T-helper 2 cell treated with Interferon-gamma antibody and Interleukin-4, amounts not matched to agents 5 μg/mL and 100 μg/mL, for 36 hours (primary cell): ENCODE measurements around the gene SPDYE6.
A peak's percentile ranks its signal among the peaks of the same experiment; 100 is the strongest.
"Not testable (repeated sequence)": the region's sequence is repeated elsewhere in the genome, so short reads cannot be mapped to it uniquely, and the experiment has no call there.

Experiments used
- DNase-seq: peaks from one replicate; pipeline ENCODE4 v3.0.0; 2021; ENCODE audit warnings: low spot score
- H3K27ac Mint-ChIP-seq: one replicate; pipeline ENCODE4 v1.8.0; 2021; ENCODE audit warnings: mild to moderate bottlenecking, mixed read lengths
- H3K27me3 Mint-ChIP-seq: one replicate; pipeline ENCODE4 v1.8.0; 2021; ENCODE audit warnings: low read depth, mixed read lengths
- H3K36me3 Mint-ChIP-seq: one replicate; pipeline ENCODE4 v1.8.0; 2021; ENCODE audit warnings: low read depth, mixed read lengths
- H3K4me1 Mint-ChIP-seq: one replicate; pipeline ENCODE4 v1.8.0; 2021; ENCODE audit warnings: low read depth, mixed read lengths
- H3K4me3 Mint-ChIP-seq: one replicate; pipeline ENCODE4 v1.8.0; 2022; ENCODE audit warnings: mild to moderate bottlenecking, moderate library complexity, mixed read lengths
- H3K9me3 Mint-ChIP-seq: one replicate; pipeline ENCODE4 v1.8.0; 2021; ENCODE audit warnings: mixed read lengths

SPDYE6 gene

DNA sequence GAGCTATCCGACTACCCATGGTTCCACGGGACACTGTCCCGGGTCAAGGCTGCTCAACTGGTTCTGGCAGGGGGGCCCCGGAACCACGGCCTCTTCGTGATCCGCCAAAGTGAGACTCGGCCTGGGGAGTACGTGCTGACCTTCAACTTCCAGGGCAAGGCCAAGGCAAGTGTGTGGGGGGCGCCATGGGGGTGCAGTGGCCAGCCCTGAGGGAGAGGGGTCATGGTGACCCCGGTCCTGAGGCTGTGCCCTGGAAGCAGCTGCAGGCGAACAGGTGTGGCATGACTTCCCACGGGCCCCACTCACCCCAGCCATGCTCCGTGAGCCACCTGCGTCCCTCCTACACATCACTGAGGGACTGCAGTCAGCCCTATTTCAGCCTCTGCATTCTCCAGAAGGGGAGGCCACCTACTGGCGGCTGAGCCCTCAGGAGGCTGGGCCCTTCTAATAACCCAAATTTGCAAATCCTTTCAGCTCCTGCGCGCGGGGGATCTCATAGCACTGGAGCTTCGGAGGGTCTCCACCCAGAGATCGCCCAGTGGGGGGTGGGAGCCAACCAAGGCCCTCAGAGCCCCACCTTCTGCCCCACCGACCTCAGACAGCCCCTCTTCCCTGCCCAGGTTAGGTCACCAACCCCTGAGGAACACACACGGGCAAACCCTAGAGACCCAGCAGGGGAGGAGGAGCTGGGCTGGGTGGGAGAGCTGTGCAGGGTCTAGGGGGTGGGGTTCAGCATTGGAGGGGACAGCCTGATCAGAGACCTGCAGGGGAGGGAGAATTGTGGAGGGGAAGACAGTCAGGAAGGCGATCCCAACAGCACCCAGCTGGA is 38.8 kb downstream of the SPDYE6 start:
- DNase-seq = no peak
- H3K4me3 Mint-ChIP-seq = no peak overlapping the region

DNA sequence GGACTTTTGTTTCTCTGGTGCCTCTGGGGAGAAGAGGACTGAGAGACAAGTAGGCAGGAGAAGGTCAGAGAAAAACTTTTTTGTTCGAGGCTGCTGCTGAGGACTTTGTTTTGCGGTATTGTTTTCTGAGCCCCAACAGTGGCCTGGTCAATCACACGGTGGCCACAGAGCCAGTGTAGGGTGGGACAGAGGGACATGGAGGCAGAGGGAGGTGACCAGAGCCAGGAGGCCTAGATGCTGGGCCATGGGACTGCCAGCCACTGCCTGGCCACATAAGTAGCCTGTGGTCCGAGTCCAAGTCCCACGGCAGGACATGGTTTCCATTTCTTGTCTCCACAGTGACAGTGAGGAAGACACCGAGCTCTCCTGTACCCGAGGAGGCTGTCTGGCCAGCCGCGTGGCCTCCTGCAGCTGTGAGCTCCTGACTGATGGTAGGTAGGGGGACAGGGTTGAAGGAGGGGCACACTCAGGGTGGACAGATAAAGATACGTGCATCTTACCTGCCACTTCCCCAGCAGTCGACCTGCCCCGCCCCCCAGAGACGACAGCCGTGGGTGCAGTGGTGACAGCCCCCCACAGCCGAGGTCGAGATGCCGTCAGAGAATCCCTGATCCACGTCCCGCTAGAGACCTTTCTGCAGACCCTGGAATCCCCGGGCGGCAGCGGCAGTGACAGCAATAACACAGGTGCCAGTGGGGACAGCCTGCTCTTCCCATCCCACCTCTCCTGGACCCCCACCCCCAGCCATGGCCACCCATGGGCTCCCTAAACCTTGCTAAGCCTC is 42.1 kb downstream of the SPDYE6 start:
- H3K27ac Mint-ChIP-seq = no peak overlapping the region
- DNase-seq = no peak
- H3K36me3 Mint-ChIP-seq = no peaks in the 10 kb centered on the region
- no peaks in the 10 kb centered on the region for H3K4me1 Mint-ChIP-seq
- no peaks in the 10 kb centered on the region for H3K9me3 Mint-ChIP-seq
- no peak overlapping the region for H3K4me3 Mint-ChIP-seq
- H3K27me3 Mint-ChIP-seq = no peaks in the 10 kb centered on the region

More for the DNA sequence above, 38.8 kb downstream of the SPDYE6 start:
- Mint-ChIP-seq H3K4me1 (no peaks in the 10 kb centered on the region), H3K27ac (no peak overlapping the region), H3K27me3 (no peaks in the 10 kb centered on the region), H3K36me3 (no peaks in the 10 kb centered on the region), H3K9me3 (no peaks in the 10 kb centered on the region)

- Mint-ChIP-seq H3K9me3 (no peaks in the 10 kb centered on the region), H3K4me3 (no peak overlapping the region), H3K27me3 (no peaks in the 10 kb centered on the region), H3K36me3 (no peaks in the 10 kb centered on the region), H3K27ac (no peak overlapping the region), H3K4me1 (peaks cover under 1% of the 10 kb centered on the region)
- DNase-seq = no peak
These were observed 43.9 kb downstream of the SPDYE6 start for GRCh38 chr7:102312317-102312716.

DNA sequence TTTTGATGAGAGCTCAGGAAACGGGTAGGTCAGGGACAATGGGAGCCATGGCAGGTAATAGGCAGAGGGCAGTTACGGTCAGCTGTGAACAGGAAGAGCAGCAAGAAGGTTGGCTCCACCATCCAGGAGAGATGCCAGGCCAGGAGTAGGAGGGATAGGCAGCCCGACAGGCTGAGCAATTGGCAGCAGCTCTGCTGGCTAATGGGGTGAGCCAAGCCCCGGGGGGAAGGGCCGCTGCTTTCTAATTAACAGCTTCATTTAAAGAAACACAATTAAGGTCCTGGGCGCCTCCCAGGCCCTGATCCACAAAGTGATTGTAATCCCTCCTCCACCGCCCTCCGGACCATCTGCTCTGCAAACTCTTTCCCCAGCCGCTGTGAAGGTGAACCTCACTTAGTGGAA is 45.8 kb downstream of the SPDYE6 start:
- H3K27me3 Mint-ChIP-seq = no peaks in the 10 kb centered on the region
- no peak overlapping the region for H3K4me3 Mint-ChIP-seq
- DNase-seq = no peak
- H3K4me1 Mint-ChIP-seq = peaks cover 7% of the 10 kb centered on the region
- H3K27ac Mint-ChIP-seq = no peak overlapping the region
- no peaks in the 10 kb centered on the region for H3K36me3 Mint-ChIP-seq
- H3K9me3 Mint-ChIP-seq = no peaks in the 10 kb centered on the region

GRCh38 chr7:102306916-102307677 is 49.1 kb downstream of the SPDYE6 start:
- Mint-ChIP-seq H3K36me3 (no peaks in the 10 kb centered on the region), H3K4me3 (no peak overlapping the region), H3K9me3 (no peaks in the 10 kb centered on the region), H3K27me3 (no peaks in the 10 kb centered on the region), H3K4me1 (peaks cover 7% of the 10 kb centered on the region), H3K27ac (peak overlapping the region; percentile 69)
- peak; percentile 48 for DNase-seq

GRCh38 chr7:102305414-102306268 is 50.6 kb downstream of the SPDYE6 start:
- Mint-ChIP-seq H3K27ac (peak overlapping the region; percentile 60), H3K4me1 (peaks cover 7% of the 10 kb centered on the region), H3K9me3 (no peaks in the 10 kb centered on the region), H3K27me3 (no peaks in the 10 kb centered on the region), H3K36me3 (no peaks in the 10 kb centered on the region), H3K4me3 (no peak overlapping the region)
- no peak for DNase-seq

GRCh38 chr7:102304668-102305067 is 51.6 kb downstream of the SPDYE6 start:
- H3K4me1 Mint-ChIP-seq = peaks cover 7% of the 10 kb centered on the region
- H3K4me3 Mint-ChIP-seq = no peak overlapping the region
- H3K27ac Mint-ChIP-seq = no peak overlapping the region
- no peaks in the 10 kb centered on the region for H3K36me3 Mint-ChIP-seq
- DNase-seq = no peak
- H3K27me3 Mint-ChIP-seq = no peaks in the 10 kb centered on the region
- H3K9me3 Mint-ChIP-seq = no peaks in the 10 kb centered on the region

GRCh38 chr7:102303669-102304422 is 52.4 kb downstream of the SPDYE6 start:
- no peak for DNase-seq
- Mint-ChIP-seq H3K27ac (no peak overlapping the region), H3K27me3 (no peaks in the 10 kb centered on the region), H3K4me3 (no peak overlapping the region), H3K4me1 (peaks cover 7% of the 10 kb centered on the region), H3K36me3 (no peaks in the 10 kb centered on the region), H3K9me3 (no peaks in the 10 kb centered on the region)

DNA sequence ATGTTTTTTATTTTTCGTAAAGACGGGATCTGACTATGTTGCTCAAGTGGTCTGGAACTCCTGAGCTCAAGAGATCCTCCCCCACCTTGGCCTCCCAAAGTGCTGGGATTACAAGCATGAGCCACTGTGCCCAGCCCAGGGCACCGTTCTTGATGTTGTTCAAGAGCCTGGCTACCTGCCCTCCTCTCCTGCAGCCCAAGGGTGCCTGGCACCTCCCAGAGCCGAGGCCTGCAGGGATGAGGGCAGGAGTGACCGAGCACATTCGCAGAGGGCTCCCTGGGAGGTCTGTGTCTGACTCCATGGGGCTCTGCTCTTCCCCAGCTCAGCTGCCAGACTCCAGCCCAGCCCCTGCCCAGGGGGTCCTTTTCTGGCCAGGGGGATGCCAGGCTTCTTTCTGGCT is 54.2 kb downstream of the SPDYE6 start:
- no peak for DNase-seq
- Mint-ChIP-seq H3K27ac (no peak overlapping the region), H3K9me3 (no peaks in the 10 kb centered on the region), H3K4me3 (no peak overlapping the region), H3K4me1 (peaks cover 4% of the 10 kb centered on the region), H3K27me3 (no peaks in the 10 kb centered on the region), H3K36me3 (no peaks in the 10 kb centered on the region)

DNA sequence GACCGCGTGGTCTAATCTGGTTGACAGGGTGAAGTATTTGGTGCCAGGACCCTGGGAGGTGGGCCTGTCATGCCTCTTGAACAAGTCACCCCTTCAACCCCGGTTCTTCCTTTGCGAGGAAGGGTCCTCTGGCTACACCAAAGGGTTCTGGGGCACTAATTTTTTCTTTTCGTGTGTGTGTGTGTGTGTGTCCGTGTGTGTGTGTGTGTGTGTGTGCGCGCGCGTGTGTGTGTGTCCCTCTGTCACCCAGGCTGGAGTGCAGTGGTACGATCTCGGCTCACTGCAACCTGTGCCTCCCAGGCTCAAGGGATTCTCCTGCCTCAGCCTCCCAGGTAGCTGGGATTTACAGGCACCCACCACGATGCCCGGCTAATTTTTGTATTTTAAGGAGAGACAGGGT is 54.9 kb downstream of the SPDYE6 start:
- not testable (repeated sequence) for H3K27me3 Mint-ChIP-seq, H3K4me1 Mint-ChIP-seq, H3K9me3 Mint-ChIP-seq, DNase-seq, H3K27ac Mint-ChIP-seq, H3K36me3 Mint-ChIP-seq, H3K4me3 Mint-ChIP-seq

DNA sequence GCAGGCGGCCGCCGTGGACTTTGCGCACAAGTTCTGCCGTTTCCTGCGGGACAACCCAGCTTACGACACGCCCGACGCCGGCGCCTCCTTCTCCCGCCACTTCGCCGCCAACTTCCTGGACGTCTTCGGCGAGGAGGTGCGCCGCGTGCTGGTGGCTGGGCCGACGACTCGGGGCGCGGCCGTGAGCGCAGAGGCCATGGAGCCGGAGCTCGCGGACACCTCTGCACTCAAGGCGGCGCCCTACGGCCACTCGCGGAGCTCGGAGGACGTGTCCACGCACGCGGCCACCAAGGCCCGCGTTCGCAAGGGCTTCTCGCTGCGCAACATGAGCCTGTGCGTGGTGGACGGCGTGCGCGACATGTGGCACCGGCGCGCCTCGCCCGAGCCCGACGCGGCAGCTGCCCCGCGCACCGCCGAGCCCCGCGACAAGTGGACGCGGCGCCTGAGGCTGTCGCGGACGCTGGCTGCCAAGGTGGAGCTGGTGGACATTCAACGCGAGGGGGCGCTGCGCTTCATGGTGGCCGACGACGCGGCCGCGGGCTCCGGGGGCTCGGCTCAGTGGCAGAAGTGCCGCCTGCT is 55.5 kb downstream of the SPDYE6 start:
- H3K27ac Mint-ChIP-seq = no peak overlapping the region
- H3K4me3 Mint-ChIP-seq = no peak overlapping the region
- H3K36me3 Mint-ChIP-seq = no peaks in the 10 kb centered on the region
- H3K27me3 Mint-ChIP-seq = no peaks in the 10 kb centered on the region
- H3K9me3 Mint-ChIP-seq = no peaks in the 10 kb centered on the region
- DNase-seq = no peak
- no peaks in the 10 kb centered on the region for H3K4me1 Mint-ChIP-seq

- no peak for DNase-seq
- H3K27ac Mint-ChIP-seq = no peak overlapping the region
- no peaks in the 10 kb centered on the region for H3K4me1 Mint-ChIP-seq
- H3K36me3 Mint-ChIP-seq = no peaks in the 10 kb centered on the region
- no peaks in the 10 kb centered on the region for H3K9me3 Mint-ChIP-seq
- H3K27me3 Mint-ChIP-seq = no peaks in the 10 kb centered on the region
- H3K4me3 Mint-ChIP-seq = no peak overlapping the region
These were observed 58.6 kb downstream of the SPDYE6 start for GRCh38 chr7:102297487-102298218.
